H1 (cell line): Measurements from ENCODE around the gene BICDL1. TPM values are rescaled to one million over a fixed set of nuclear protein-coding genes. Genes with fewer than 3 reads are reported as not detected.

Experiments
- CTCF ChIA-PET: fragments of 300-600 bp; sonication (Branson Sonifier 250); formaldehyde crosslinking; loops from one replicate; lab custom pipeline; 2021; ENCODE audit not compliant: partially characterized antibody; lab: Charles Lee
- POLR2A ChIA-PET: fragments of 300-600 bp; sonication (Branson Sonifier 250); formaldehyde crosslinking; loops from one replicate; lab custom pipeline; 2021; ENCODE audit warnings: inconsistent platforms; ENCODE audit not compliant: partially characterized antibody; lab: Charles Lee
- DNase-seq, 2 experiments: peaks; one replicate each; pipeline versions ENCODE4 v3.0.0 to v3.0.0-alpha.2; 2010 to 2022; ENCODE audit warnings: low spot score in 2 of 2, low read depth in 1 of 2, mixed read lengths in 1 of 2
- FAIRE-seq: peaks from 2 replicates; lab custom pipeline; 2011; peaks lifted over from hg19 to GRCh38; lab: Jason Lieb, UNC
- H2AFZ ChIP-seq: 2 replicates; pipeline ENCODE4 v1.8.1; 2012; ENCODE audit warnings: low read length, inconsistent platforms
- H2AK5ac ChIP-seq: 2 replicates; pipeline ENCODE4 v1.6.1; 2013; ENCODE audit warnings: low read depth, low read length
- H2BK120ac ChIP-seq: replicated peaks from 2 replicates; pipeline ENCODE3; 2013; ENCODE audit warnings: low read depth, low read length, inconsistent platforms
- H2BK12ac ChIP-seq: 2 replicates; pipeline ENCODE4 v1.6.1; 2013; ENCODE audit warnings: low read depth, low read length
- H2BK15ac ChIP-seq: 2 replicates; pipeline ENCODE4 v1.6.1; 2013; ENCODE audit warnings: low read length
- H2BK20ac ChIP-seq: 2 replicates; pipeline ENCODE4 v1.6.1; 2013; ENCODE audit warnings: low read length
- H2BK5ac ChIP-seq: 2 replicates; pipeline ENCODE4 v1.6.1; 2013; ENCODE audit warnings: low read depth, low read length
- H3K14ac ChIP-seq: 2 replicates; pipeline ENCODE4 v1.6.1; 2013; ENCODE audit warnings: inconsistent platforms; ENCODE audit not compliant: insufficient read length
- H3K18ac ChIP-seq: 2 replicates; pipeline ENCODE4 v1.6.1; 2013; ENCODE audit warnings: low read length; ENCODE audit errors: extremely low read depth
- H3K23ac ChIP-seq: 2 replicates; pipeline ENCODE4 v1.6.1; 2013; ENCODE audit warnings: inconsistent platforms; ENCODE audit not compliant: insufficient read length
- H3K23me2 ChIP-seq: 2 replicates; pipeline ENCODE4 v1.6.1; 2013; ENCODE audit warnings: low read depth, low read length
- H3K27ac ChIP-seq: 2 replicates; pipeline ENCODE4 v1.6.1; 2011; ENCODE audit warnings: low read depth, low read length, inconsistent platforms
- H3K27me3 ChIP-seq, 4 experiments: replicated peaks in 1 of 4; 1 replicate in 1 of 4; 2 replicates in 3 of 4; pipeline versions ENCODE4 v1.6.1 to v1.8.1; 2011 to 2013; ENCODE audit warnings: low read length in 3 of 4, mild to moderate bottlenecking in 3 of 4, inconsistent platforms in 2 of 4, mixed read lengths in 2 of 4, moderate library complexity in 1 of 4; ENCODE audit not compliant: control insufficient read depth in 3 of 4, insufficient read depth in 3 of 4; ENCODE audit errors: extremely low read depth in 1 of 4
- H3K36me3 ChIP-seq, 4 experiments: 2 replicates each; pipeline versions ENCODE4 v1.6.1 to v1.8.1; 2011 to 2013; ENCODE audit warnings: mild to moderate bottlenecking in 4 of 4, low read length in 3 of 4, moderate library complexity in 2 of 4, control low read depth in 1 of 4, inconsistent platforms in 1 of 4; ENCODE audit not compliant: insufficient read depth in 4 of 4, control insufficient read depth in 2 of 4
- H3K4ac ChIP-seq: replicated peaks from 2 replicates; pipeline ENCODE3; 2013; ENCODE audit warnings: low read length, low read depth, mixed read lengths, inconsistent platforms; ENCODE audit not compliant: insufficient read length
- H3K4me1 ChIP-seq, 4 experiments: replicated peaks in 1 of 4; 1 replicate in 1 of 4; 2 replicates in 3 of 4; pipeline versions ENCODE4 v1.6.1 to v1.8.1; 2011 to 2013; ENCODE audit warnings: low read length in 3 of 4, inconsistent platforms in 2 of 4, mixed read lengths in 1 of 4; ENCODE audit not compliant: insufficient read depth in 4 of 4, control insufficient read depth in 3 of 4
- H3K4me2 ChIP-seq, 2 experiments: 2 replicates each; pipeline versions ENCODE4 v1.6.1 to v1.8.1; 2011 to 2013; ENCODE audit warnings: low read depth in 2 of 2, low read length in 2 of 2, control low read depth in 1 of 2, inconsistent platforms in 1 of 2, mild to moderate bottlenecking in 1 of 2; ENCODE audit not compliant: insufficient read depth in 1 of 2
- H3K4me3 ChIP-seq, 4 experiments: fragments of 200-600, 300-600 bp in 1 of 4; sonication (generic), shearing (Covaris generic), sonication (Bioruptor Twin) in 1 of 4; 2 replicates each; pipeline versions ENCODE4 v1.5.1 to v1.8.1; 2011 to 2016; ENCODE audit warnings: low read length in 4 of 4, low read depth in 3 of 4, control low read depth in 2 of 4, inconsistent platforms in 2 of 4, mild to moderate bottlenecking in 2 of 4, mixed read lengths in 1 of 4, moderate library complexity in 1 of 4; ENCODE audit not compliant: insufficient read depth in 2 of 4; ENCODE audit errors: extremely low read depth in 1 of 4
- H3K56ac ChIP-seq: replicated peaks from 2 replicates; pipeline ENCODE3; 2013; ENCODE audit warnings: low read depth, mild to moderate bottlenecking, mixed read lengths, low read length, inconsistent platforms; ENCODE audit not compliant: insufficient read length
- H3K79me1 ChIP-seq: 2 replicates; pipeline ENCODE4 v1.6.1; 2013; ENCODE audit warnings: low read depth, low read length, control low read depth
- H3K79me2 ChIP-seq, 2 experiments: 2 replicates each; pipeline versions ENCODE4 v1.6.1 to v1.8.1; 2012 to 2013; ENCODE audit warnings: low read length in 2 of 2, mild to moderate bottlenecking in 2 of 2, inconsistent platforms in 1 of 2; ENCODE audit not compliant: insufficient read depth in 2 of 2, control insufficient read depth in 1 of 2
- H3K9ac ChIP-seq, 4 experiments: replicated peaks in 1 of 4; 1 replicate in 1 of 4; 2 replicates in 3 of 4; pipeline versions ENCODE4 v1.6.1 to v1.8.1; 2011 to 2013; ENCODE audit warnings: low read depth in 3 of 4, low read length in 3 of 4, control low read depth in 2 of 4, mild to moderate bottlenecking in 2 of 4, moderate library complexity in 2 of 4, inconsistent platforms in 1 of 4; ENCODE audit errors: extremely low read depth in 1 of 4
- H3K9me3 ChIP-seq, 2 experiments: 2 replicates each; pipeline versions ENCODE4 v1.6.1 to v1.8.1; 2012 to 2013; ENCODE audit warnings: mild to moderate bottlenecking in 2 of 2, moderate library complexity in 2 of 2, control low read depth in 1 of 2, inconsistent platforms in 1 of 2, low read depth in 1 of 2, low read length in 1 of 2, mixed read lengths in 1 of 2; ENCODE audit not compliant: insufficient read depth in 2 of 2
- H4K20me1 ChIP-seq, 2 experiments: replicated peaks in 1 of 2; 2 replicates each; pipeline versions ENCODE3 to v1.8.1; 2011 to 2013; ENCODE audit warnings: inconsistent platforms in 2 of 2, low read length in 2 of 2, mild to moderate bottlenecking in 1 of 2; ENCODE audit not compliant: insufficient read depth in 2 of 2, control insufficient read depth in 1 of 2
- H4K5ac ChIP-seq: 2 replicates; pipeline ENCODE4 v1.6.1; 2013; ENCODE audit warnings: low read length, low read depth, mixed read lengths, inconsistent platforms; ENCODE audit not compliant: insufficient read length
- H4K8ac ChIP-seq: 2 replicates; pipeline ENCODE4 v1.8.0; 2013; ENCODE audit warnings: mild to moderate bottlenecking, moderate library complexity, low read length, inconsistent platforms; ENCODE audit not compliant: insufficient read depth; ENCODE audit errors: extremely low read depth
- H4K91ac ChIP-seq: replicated peaks from 2 replicates; pipeline ENCODE3; 2013; ENCODE audit warnings: low read length, mixed read lengths, inconsistent platforms; ENCODE audit not compliant: insufficient read length
- GTF2F1 ChIP-seq: IDR thresholded peaks from 2 replicates; pipeline ENCODE4 v1.6.1; 2012; ENCODE audit warnings: low read depth, low read length, improper control_type of control experiment, borderline replicate concordance
- WGBS, 2 experiments: shearing (Covaris generic) in 1 of 2; methylation state at CpG; one replicate each; pipeline versions ENCODE4 v1.1.6 to v1.1.7; 2013 to 2015; ENCODE audit warnings: low lambda C conversion rate in 2 of 2, mixed read lengths in 2 of 2, inconsistent platforms in 1 of 2, low coverage in 1 of 2, missing lambda C conversion rate in 1 of 2; ENCODE audit not compliant: insufficient replicate concordance in 2 of 2, insufficient coverage in 1 of 2, insufficient read length in 1 of 2; ENCODE audit errors: extremely low coverage in 1 of 2, missing lambda C conversion rate in 1 of 2; 5-methylcytosine and 5-hydroxymethylcytosine counted together
- polyA plus RNA-seq, 7 experiments: library from polyadenylated mRNA; depleted of rRNA in 3 of 7; stranded (reverse) in 5 of 7; unstranded in 2 of 7; fragments of >200 nt in 5 of 7; fragments of 200-250 nt in 2 of 7; gene quantifications; 1 replicate in 5 of 7; 2 replicates in 1 of 7; 4 replicates in 1 of 7; pipeline versions ENCODE4 v1.2.1 to v1.2.3, GENCODE V29; 2011 to 2013; ENCODE audit warnings: missing spikeins in 2 of 7, mixed read lengths in 2 of 7
- total RNA-seq: library from RNA; stranded (reverse); fragmentation: NEBNext Ultra II Directional; extraction: Animal tissue kit (Norgen Biotek cat#: 25700); gene quantifications from 2 replicates; pipeline ENCODE4 v1.2.1, GENCODE V29; 2021

Gene BICDL1
- total and polyA plus RNA-seq, 2 of the 8 experiments (the other 6 are each of a cell fraction or from before 2014, with no cell fraction given): 17.2 to 25.9 TPM

DNA sequence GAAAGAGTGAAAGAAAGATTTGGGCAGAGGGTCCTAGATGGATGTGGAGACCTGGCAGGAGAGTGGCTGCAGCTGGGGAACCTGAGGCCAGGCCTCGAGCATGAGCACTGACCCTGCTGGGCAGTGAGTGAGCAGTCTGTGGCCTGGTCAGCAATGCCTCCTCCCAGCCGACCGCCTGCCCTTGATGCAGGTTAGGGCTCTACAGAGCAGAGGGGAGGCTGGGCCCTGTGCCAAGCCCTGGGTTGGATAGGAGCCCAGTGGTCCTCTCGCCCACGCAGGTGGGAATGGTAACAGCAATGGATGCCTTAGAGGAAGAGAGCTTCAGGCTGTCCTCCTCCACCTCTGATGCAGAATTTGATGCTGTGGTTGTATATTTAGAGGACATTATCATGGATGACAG, 67.7 kb downstream of the BICDL1 start:
- Histone ChIP-seq H3K23me2 (no peaks in the 10 kb centered on the region), H3K79me2 (no peaks in the 10 kb centered on the region), H4K20me1 (no peaks in the 10 kb centered on the region), H4K8ac (no peak overlapping the region), H3K9ac (no peak overlapping the region), H2BK20ac (no peak overlapping the region), H2AFZ (no peak overlapping the region), H3K36me3 (no peaks in the 10 kb centered on the region), H3K27me3 (no peaks in the 10 kb centered on the region), H2BK12ac (no peak overlapping the region), H3K79me1 (no peaks in the 10 kb centered on the region), H2BK15ac (no peak overlapping the region), H3K14ac (no peak overlapping the region), H3K9me3 (no peaks in the 10 kb centered on the region; a peak in 1 of 4 replicates), H3K4ac (no peak overlapping the region), H3K18ac (no peak overlapping the region; the same call in 1 of the 2 replicates), H3K27ac (no peak overlapping the region), H3K56ac (no peak overlapping the region), H3K4me2 (no peak overlapping the region), H3K4me3 (no peak overlapping the region), H4K91ac (no peak overlapping the region), H3K4me1 (no peaks in the 10 kb centered on the region), H2BK5ac (no peak overlapping the region), H2BK120ac (no peak overlapping the region), H3K23ac (no peak overlapping the region), H2AK5ac (no peak overlapping the region), H4K5ac (no peak overlapping the region)
- 94% methylated on average over 5 of the region's 5 CpGs; no CpG with 5 or more reads in 1 of the 2 experiments for WGBS, 2 experiments
- TF ChIP-seq GTF2F1: no peak
- DNase-seq (no peak), FAIRE-seq (no peak)
- POLR2A ChIA-PET: no interaction called here
- CTCF ChIA-PET: interaction anchor here (0.7 to 1.2 kb wide), 2 partner anchors 21 to 69 kb away, joined by 3 read pairs; no protein-coding TSS in a partner anchor
